ENCODE data around the gene INO80C.
"Not testable (repeated sequence)": the region's sequence is repeated elsewhere in the genome, so short reads cannot be mapped to it uniquely, and the experiment has no call there.

The INO80C gene

GRCh38 chr18:35512761-35513160, 15.0 kb upstream of the INO80C start:
- DNase-seq = no peak

DNA sequence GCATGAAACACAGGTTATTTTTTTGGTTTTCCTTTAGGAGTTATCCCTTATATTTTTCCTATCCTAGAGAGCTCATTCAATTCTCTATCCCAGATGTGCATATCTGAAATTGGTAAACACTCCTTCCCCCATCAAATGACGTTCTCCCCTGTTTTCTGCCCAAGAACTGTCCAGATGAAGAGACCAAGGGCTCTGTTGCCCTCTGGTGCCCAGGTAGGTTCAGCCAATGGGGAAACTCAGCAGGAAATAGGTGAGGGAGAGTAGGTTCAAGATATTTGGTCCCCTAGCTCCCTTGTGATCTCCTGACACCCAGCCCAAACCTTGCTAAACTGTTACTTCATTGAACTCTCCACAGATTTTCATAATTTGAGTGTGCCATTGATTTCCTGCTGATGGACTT, 14.1 kb upstream of the INO80C start:
- no peak for DNase-seq

DNA sequence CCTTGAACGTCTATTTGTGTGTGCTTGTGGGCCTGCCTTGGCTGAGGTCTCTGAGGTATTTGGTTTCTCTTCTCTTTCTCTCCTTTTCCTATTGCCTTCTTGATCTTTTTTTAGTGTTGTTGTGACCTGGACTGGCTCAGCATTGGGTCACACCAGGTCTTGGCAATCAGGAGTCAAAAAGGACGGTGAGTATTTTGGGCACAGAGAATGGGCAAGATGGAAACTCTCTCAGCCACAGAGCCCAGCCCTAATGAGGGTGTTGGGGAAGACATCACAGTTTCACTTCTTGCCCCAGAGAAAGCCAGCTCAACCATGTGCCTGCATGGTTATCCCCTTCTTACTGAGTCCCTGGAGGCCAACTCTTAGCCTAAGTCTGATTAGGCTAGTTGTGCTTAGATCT, 13.7 kb upstream of the INO80C start:
- DNase-seq = no peak

- no peak for DNase-seq
These were observed 12.4 kb upstream of the INO80C start for GRCh38 chr18:35510076-35510651.

DNA sequence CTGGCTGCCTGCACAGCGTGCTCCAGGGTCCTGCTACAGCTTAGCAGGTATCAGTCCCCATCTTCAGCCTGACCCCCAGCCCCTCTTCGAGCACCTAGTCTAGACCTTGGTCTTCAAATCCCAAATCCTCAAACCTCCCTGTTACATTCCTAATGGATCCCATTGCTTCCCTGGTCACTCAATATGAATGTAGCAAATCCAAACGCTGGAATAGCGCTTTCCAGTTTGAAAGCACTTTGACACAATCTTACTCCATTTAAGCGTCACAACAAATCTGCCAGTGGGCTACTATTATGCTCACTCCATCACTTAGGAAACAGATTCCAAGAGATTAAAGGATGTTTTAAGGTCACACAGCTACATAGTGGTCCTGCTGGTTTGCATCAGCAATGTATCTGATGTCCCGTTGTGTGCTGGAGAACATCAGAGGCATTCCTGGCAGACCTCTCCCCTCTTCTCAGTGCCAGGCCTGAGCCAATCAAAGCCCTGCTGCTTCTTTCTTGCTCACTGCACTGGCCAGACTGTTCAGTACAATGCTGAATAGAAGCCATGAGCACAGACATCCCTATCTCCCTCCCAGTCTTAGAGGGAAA, 11.1 kb upstream of the INO80C start:
- no peak for DNase-seq

DNA sequence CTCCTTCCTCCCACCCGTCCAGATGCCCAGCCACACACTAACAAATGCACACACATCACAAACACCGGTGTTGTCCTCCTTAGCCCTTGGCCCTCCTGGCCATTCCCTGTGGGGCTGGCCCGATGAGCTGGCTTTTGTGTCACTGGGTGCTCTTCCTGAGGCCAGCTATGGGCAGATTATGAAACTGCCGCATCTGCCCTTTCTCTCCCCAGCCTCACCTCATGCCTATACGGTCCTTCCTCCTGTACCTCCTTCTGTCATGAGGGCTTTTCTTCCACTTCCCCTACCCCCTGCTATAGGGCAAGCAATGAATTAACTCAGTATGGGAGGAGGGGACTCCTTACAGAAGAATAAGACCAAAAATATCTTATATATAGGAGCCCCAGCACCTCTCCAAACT, 10.3 kb upstream of the INO80C start:
- no peak for DNase-seq

DNA sequence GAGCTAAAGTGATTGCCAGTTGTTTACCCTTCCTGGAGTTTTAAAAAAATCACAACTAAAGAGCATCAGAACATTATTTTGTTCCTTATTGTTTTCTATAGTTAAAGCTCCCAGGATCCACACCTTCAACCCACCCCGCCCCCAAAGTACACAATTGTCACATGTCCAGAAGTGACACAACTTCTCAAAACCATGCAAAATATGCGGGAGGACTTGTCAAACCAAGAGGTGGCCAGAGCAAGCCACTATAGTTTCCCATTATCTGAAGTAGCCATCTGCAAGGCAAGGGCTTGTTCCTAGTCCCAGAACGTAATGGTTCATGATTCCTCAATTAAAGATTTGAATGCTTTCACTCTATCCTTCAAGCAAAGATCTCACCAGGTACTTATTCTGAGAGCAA, 9.9 kb upstream of the INO80C start:
- DNase-seq = no peak

DNA sequence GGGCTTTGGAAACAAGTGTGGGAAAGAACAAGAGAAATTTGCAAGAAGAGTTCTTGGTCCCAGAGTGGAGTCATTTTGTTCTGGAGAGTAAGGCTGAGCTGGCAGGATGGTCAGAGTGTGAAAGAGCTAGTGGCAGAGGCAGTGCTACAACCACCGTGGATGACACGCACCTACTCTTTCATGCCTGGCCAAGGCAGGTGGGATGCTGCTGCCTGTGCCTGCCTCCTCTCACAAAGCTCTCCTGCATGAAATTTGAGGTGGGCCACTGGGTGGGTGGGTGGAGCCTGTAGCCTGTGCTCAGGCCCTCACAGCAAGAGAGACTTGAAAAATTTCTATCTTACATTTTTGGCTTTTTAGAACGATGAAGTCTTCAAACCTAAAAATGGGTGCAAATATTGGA, 9.4 kb upstream of the INO80C start:
- DNase-seq = no peak

DNA sequence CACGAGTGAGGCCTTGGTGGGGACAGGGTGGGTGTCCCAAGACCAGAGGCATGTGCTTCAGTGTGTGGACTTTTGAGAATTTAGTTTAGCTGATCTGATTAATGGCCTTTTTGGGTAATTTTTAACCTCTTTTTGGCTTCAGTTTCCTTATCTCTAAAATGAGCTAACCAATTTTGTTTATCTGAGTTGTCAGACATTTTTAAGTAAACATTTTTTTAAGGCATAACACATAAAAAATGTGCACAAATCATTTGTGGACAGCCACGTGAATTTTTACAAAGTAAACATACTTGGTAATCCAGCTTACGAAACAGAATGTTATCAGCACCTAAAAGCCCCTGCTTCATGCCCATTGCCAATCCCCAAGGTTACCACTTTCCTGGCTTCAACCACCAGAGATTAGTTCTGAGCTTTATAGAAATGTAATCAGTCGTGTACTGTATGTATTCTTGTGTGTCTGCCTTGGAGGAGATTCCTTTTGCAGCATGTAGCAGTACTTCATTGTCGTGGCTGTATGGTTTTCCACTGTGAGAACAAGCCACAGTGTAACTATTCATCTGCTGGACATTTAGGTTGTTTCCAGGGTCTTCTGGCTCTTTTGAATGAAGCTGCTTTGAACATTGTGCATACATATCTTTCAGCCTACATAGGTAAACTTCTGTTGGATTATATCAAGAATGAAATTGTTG, 8.4 kb upstream of the INO80C start:
- no peak for DNase-seq

- no peak for DNase-seq
These were observed 7.2 kb upstream of the INO80C start for GRCh38 chr18:35504996-35505395.

DNA sequence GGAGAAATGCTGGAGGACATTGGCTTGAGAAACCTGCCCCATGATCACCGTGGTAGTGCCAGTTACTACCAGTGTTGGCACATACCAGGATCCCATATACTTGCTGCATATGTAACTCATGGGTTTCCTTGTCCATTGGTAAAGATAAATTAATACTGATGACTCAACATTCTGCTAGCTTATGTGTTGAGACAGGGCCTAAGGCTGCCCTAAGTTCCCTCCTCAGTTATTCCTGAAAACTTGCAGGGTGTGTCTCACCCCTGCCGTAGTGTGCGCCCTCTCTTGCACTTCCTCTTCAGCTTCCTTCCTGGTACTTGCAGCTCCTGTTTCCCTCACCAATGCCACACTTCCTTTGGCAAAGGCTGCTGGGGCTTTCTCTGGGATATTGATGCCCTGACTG, 4.3 kb upstream of the INO80C start:
- no peak for DNase-seq

DNA sequence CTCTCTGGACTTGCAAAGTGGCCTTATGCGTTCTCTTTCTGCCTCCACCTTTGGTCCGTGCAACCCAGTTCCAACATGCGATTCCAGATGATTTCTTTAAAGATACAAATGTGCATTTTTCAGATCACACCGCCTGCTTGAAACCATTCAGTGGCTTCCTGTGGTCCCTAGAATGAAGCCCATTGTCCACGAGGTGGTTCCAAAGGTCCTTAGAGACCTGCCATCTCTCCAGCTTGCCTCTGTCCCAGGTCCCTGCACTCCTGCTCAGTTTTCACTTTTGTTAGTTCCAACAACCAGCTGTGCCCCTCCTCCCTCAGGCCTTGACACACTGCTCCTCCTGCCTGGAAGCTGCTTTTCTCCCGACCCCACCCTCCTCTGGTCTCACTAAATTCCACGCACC, 3.6 kb upstream of the INO80C start:
- DNase-seq = no peak

DNA sequence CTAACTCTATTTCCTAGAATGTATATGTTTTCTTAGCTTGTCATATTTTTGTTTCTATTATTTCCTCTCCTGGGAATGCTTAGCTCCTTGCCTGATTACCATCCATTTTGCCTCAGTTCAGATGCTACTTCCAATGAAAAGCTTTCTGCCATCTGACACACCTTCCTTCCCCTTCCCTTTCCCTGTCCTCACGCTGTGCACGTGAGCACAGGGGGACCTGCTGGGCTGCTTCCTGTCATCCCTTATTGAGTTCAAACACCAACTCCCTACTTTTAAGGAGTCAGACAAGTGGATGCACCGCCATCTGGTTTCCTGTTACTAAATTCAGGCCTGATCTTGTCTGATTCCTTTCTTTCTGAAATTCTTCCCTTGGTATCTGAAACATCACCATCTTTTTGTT, 2.4 kb upstream of the INO80C start:
- no peak for DNase-seq

- DNase-seq = no peak
These were observed 762 bp downstream of the INO80C start for GRCh38 chr18:35497027-35497369.

- DNase-seq = no peak
These were observed 2.0 kb downstream of the INO80C start for GRCh38 chr18:35495536-35496314.

GRCh38 chr18:35494251-35495220, 3.2 kb downstream of the INO80C start:
- DNase-seq = no peak

- no peak for DNase-seq
These were observed 6.1 kb downstream of the INO80C start for GRCh38 chr18:35491700-35492077.

- no peak for DNase-seq
These were observed 6.7 kb downstream of the INO80C start for GRCh38 chr18:35490894-35491699.

- DNase-seq = no peak
These were observed 7.8 kb downstream of the INO80C start for GRCh38 chr18:35489913-35490490.

GRCh38 chr18:35489281-35489680, 8.5 kb downstream of the INO80C start:
- DNase-seq = not testable (repeated sequence)

GRCh38 chr18:35488396-35488795, 9.4 kb downstream of the INO80C start:
- DNase-seq = not testable (repeated sequence)

DNA sequence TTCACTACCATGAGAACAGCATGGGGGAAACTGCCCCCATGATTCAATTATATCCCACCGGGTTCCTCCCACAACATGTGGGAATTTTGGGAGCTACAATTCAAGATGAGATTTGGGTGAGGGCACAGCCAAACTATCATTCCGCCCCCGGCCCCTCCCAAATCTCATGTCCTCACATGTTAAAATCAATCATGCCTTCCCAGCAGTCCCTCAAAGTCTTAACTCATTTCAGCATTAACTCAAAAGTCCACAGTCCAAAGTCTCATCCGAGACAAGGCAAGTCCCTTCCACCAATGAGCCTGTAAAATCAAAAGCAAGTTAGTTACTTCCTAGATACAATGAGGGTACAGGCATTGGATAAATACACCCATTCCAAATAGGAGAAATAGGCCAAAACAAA, 10.2 kb downstream of the INO80C start:
- DNase-seq = not testable (repeated sequence)

Data from stimulated activated CD4-positive, alpha-beta T cell treated with anti-CD3 and anti-CD28 coated beads, Interleukin-4, amount 100 ng/mL, for 4 hours (primary cell).